ENCODE measurements around the gene MAB21L4.

Gene MAB21L4

GRCh38 chr2:240892925-240893324, 3.0 kb downstream of the MAB21L4 start:
- no peak for DNase-seq

GRCh38 chr2:240892356-240892755, 3.6 kb downstream of the MAB21L4 start:
- DNase-seq: no peak

- DNase-seq: no peak
These were observed 4.2 kb downstream of the MAB21L4 start for GRCh38 chr2:240891492-240892340.

- DNase-seq: no peak
These were observed 5.3 kb downstream of the MAB21L4 start for GRCh38 chr2:240890691-240891090.

- no peak for DNase-seq
These were observed 6.1 kb downstream of the MAB21L4 start for GRCh38 chr2:240889601-240890560.

GRCh38 chr2:240888890-240889573, 6.9 kb downstream of the MAB21L4 start:
- DNase-seq: no peak

- no peak for DNase-seq
These were observed 7.6 kb downstream of the MAB21L4 start for GRCh38 chr2:240888130-240888889.

- no peak for DNase-seq
These were observed 8.3 kb downstream of the MAB21L4 start for GRCh38 chr2:240887631-240888030.

GRCh38 chr2:240886678-240887609, 9.0 kb downstream of the MAB21L4 start:
- no peak for DNase-seq

GRCh38 chr2:240886023-240886565, 9.9 kb downstream of the MAB21L4 start:
- DNase-seq: no peak

GRCh38 chr2:240885566-240885965, 10.4 kb downstream of the MAB21L4 start:
- DNase-seq: no peak

GRCh38 chr2:240884745-240885144, 11.2 kb downstream of the MAB21L4 start:
- no peak for DNase-seq

- no peak for DNase-seq
These were observed 11.7 kb downstream of the MAB21L4 start for GRCh38 chr2:240884221-240884620.

- no peak for DNase-seq
These were observed 14.0 kb downstream of the MAB21L4 start for GRCh38 chr2:240881913-240882312.

GRCh38 chr2:240879105-240879504, 16.9 kb downstream of the MAB21L4 start:
- DNase-seq: no peak

- DNase-seq: no peak
These were observed 17.5 kb downstream of the MAB21L4 start for GRCh38 chr2:240878341-240878936.

- no peak for DNase-seq
These were observed 18.3 kb downstream of the MAB21L4 start for GRCh38 chr2:240877460-240878340.

GRCh38 chr2:240876475-240877251, 19.3 kb downstream of the MAB21L4 start:
- no peak for DNase-seq
